ENCODE results near the gene RNF125. TPM values are rescaled to one million over a fixed set of nuclear protein-coding genes. Genes with fewer than 3 reads are reported as not detected.
"Not testable (repeated sequence)": the region's sequence is repeated elsewhere in the genome, so short reads cannot be mapped to it uniquely, and the experiment has no call there.

The RNF125 gene
- total RNA-seq, 1 donor from 2014 or later, result 1.6 TPM

DNA sequence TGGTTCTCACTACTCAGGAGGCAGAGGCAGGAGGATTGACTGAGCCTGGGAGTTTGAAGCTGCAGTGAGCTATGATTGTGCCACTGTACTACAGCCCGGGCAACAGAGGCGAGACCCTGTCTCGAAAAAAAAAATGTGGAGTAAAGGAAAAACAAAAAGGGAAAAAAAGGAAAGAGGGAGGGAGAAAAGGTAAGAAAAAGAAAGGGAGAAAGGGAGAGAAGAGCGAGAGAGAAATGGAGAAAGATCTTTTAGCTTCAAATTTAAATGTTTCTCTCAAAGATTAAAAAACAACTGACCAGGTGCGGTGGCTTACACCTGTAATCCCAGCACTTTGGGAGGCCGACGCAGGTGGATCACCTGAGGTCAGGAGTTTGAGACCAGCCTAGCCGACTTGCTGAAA is 65.2 kb downstream of the RNF125 start:
- no peak for DNase-seq (ENCODE audit: extremely low read depth, low read depth, low spot score)

DNA sequence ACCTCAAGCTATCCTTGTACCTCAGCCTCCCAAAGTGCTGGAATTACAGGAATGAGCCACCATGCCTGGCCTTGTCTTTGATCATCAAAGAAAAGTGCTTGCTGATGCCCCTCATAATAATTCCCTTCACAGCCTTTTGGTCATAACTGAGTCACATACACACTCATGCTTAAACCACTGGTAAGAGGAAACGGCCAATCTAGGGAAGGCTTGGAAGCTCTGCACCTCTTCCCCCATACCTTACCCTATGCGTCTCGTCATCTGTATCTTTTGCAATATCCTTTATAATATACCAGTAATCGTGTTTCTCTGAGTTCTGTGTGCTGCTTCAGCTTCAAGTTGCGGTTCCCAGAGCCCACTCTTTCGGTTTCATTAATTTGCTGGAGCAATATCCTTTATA is 68.3 kb downstream of the RNF125 start:
- no peak for DNase-seq (ENCODE audit: extremely low read depth, low read depth, low spot score)

DNA sequence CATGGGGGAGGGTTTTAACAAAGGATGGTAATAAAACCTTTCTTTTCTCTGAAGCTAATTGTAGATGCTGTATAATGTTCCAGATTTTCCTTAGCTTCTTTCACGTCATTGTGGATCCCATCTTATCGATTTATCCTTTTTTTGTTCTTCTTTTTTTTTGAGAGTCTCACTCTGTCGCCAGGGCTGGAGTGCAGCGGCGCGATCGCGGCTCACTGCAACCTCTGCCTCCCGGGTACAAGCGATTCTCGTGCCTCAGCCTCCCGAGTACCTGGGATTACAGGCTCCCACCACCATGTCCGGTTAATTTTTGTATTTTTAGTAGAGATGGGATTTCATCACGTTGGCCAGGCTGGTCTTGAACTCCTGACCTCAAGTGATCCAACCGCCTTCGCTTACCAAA is 72.2 kb downstream of the RNF125 start:
- DNase-seq (ENCODE audit: extremely low read depth, low read depth, low spot score), result not testable (repeated sequence)

- no peak for DNase-seq (ENCODE audit: extremely low read depth, low read depth, low spot score)
These were observed 72.7 kb downstream of the RNF125 start for GRCh38 chr18:32091325-32091723.

DNA sequence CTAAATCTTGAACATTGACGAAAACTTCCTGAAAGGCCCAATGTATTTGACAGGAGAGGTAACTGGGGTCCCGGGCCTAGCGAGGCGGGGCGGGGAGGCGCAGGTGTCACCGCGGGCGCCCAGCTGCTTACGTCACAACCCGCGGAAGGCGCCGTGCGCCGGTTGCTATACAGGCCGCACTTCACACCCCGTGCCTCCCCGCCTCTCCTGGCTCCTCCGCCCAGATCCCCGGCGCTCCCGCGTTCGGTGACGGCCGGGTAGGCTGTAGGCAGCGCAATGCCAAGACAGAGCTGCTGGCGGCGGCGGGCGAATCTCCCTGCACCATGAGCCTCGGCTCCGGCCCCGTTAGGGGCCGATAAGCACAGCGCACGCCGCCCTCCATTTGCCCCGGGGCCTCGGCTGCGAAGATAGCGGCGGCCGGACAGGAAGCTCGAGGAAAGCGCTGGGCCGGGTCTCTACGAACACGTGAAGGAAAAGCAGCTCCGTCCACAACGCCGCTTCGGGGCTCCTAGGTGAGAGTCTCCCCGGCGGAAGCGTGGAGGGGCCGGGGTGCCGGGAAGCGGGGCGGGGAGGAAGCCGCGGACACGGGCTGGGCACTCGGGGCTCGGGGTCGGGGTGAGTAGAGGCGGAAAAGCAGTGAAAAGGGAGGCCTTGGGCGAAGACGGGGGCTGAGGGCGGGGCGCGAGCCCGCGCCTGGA is 73.2 kb downstream of the RNF125 start, which contains the start of gene RNF138:
Gene RNF138 (plus strand): TSS at position 151 of the 698 bp plus-strand sequence. CDS start 903 bp downstream, outside the sequence.
- no peak for DNase-seq (ENCODE audit: extremely low read depth, low read depth, low spot score)

DNA sequence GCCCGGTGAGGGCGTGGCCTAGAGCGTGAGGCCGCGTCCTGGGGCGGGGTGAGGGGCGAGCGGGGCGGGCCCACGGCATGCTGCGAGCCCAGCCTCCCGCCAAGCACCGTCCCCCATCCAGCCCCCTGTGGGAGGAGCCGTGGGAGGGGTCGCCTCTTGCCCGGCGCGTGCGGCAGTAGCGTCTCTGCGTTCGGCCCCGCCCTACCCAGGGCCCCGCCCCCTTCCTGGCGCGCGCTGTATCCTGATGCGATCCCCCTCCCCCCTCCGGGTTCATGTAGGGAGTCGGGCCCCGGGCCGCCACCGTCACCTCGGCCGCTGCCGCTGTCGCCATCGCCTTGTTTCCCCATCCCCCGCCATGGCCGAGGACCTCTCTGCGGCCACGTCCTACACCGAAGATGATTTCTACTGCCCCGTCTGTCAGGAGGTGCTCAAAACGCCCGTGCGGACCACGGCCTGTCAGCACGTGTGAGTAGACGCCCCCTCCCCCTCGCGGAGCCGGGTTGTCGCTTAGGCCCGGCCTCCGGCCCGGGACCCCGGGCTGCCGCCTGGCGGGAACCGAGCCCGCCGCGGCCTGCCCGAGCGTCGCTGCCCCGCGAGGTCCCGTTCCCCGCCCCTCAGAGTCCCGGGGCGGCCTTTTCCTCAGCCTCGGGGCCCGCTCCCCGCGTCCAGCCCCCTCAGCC is 73.9 kb downstream of the RNF125 start:
- DNase-seq (ENCODE audit: extremely low read depth, low read depth, low spot score), result no peak

DNA sequence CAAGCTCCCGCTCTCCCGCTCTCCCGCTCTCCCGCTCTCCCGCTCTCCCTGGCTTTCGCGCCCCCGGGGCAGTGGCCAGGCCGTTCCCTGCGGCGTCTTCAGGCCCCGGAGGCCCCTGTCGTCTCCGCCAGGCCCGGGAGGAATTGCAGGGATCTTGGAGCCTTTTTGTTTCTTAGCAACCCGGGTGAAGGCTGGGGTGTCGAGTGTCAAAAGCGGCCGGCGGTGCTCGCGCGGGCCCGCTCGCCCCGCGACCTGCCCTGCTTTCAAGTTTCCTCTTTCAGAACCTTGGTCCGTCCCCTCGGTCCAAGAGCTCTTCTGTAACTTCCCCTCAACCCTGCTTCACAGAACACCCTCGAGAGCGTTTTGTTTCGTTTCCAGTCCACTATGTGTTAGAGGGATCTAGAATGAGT is 74.5 kb downstream of the RNF125 start:
- no peak for DNase-seq (ENCODE audit: extremely low read depth, low read depth, low spot score)

DNA sequence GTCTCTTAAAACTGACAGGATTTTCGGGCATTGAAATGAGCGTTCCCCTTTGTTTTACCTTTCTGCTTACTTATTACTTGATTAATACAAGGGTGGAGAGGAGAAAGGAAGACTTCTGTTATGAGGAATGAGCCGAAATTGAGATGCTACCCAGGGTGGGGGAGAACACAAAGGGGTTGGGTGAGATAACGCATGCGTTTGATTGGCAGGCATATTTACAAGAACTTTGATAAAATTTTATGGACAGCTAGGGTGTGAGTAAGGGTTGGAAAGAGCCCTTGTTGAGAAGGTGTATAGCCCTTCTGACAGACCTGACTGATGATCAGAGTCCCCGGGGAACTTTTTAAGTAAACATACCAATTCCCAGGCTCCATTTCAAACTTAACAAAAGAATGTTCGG is 74.9 kb downstream of the RNF125 start:
- DNase-seq (ENCODE audit: extremely low read depth, low read depth, low spot score), result no peak

- no peak for DNase-seq (ENCODE audit: extremely low read depth, low read depth, low spot score)
These were observed 76.7 kb downstream of the RNF125 start for GRCh38 chr18:32095192-32095899.

GRCh38 chr18:32095900-32096229 is 77.2 kb downstream of the RNF125 start:
- DNase-seq (ENCODE audit: extremely low read depth, low read depth, low spot score), result no peak

GRCh38 chr18:32096946-32097345 is 78.3 kb downstream of the RNF125 start:
- DNase-seq (ENCODE audit: extremely low read depth, low read depth, low spot score), result no peak

DNA sequence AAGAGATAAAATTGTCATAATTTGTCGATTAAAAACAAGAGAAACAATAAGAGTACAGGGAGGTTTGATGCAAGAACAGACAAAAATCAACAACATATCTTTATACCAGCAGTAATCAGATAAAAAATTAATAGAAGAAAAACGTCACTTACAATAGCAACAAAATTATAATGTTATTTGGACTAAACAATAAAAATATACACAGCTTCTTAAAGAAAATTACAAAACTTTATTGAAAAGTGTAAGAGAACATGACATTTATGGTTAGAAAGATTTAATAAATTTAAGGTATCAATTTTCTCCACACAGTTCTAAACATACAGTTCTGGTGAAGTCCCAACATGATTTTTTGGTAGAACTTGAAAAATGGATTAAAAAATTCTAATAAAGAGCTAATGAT is 85.9 kb downstream of the RNF125 start:
- no peak for DNase-seq (ENCODE audit: extremely low read depth, low read depth, low spot score)

DNA sequence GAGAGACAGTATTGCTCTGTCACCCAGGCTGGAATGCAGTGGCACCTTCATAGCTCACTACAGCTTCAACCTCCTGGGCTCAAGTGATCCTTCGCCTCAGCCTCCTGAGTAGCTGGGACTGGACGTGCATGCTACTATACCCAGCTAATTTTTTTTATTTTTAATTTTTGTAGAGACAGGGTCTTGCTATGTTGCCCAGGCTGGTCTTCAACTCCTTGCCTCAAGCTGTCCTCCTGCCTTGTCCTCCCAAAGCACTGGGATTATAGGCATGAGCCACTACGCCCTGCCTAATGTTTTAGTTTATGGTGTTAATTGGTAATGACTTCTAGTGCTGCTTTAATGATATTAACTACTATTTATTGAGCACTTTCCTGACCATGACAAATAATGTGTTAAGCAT is 91.4 kb downstream of the RNF125 start:
- DNase-seq (ENCODE audit: extremely low read depth, low read depth, low spot score), result no peak

DNA sequence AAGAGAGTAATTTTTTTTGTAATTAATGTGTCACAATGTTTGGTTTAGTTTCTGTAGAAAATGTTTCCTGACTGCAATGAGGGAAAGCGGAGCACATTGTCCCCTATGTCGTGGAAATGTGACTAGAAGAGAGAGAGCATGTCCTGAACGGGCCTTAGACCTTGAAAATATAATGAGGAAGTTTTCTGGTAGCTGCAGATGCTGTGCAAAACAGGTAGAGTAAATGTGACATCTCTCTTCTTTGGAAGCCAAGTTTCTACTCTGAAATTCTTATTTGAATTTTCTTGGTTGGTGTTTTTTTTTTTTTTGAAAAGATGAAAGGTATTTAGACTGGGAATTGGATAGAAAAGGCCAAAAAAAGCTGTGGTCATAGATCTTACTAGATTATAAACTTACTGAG is 93.1 kb downstream of the RNF125 start:
- DNase-seq (ENCODE audit: extremely low read depth, low read depth, low spot score), result no peak

DNA sequence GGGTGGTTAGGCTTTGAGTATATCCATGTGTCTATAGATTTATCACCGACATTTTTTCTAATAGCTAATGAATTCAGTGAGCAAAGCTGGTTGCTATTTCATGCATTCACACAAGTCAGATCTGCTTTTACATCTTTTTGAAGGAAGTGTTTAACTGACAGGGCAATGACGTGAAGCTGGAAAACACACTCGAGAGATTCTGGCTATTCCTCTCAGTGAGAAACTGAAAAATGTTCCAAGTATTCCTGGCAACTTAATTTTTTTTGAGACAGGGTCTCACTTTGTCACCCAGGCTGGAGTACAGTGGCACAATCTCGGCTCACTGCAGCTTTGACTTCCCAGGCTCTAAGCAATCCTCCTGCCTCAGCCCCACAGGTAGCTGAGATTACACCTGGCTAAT is 94.2 kb downstream of the RNF125 start:
- no peak for DNase-seq (ENCODE audit: extremely low read depth, low read depth, low spot score)

DNA sequence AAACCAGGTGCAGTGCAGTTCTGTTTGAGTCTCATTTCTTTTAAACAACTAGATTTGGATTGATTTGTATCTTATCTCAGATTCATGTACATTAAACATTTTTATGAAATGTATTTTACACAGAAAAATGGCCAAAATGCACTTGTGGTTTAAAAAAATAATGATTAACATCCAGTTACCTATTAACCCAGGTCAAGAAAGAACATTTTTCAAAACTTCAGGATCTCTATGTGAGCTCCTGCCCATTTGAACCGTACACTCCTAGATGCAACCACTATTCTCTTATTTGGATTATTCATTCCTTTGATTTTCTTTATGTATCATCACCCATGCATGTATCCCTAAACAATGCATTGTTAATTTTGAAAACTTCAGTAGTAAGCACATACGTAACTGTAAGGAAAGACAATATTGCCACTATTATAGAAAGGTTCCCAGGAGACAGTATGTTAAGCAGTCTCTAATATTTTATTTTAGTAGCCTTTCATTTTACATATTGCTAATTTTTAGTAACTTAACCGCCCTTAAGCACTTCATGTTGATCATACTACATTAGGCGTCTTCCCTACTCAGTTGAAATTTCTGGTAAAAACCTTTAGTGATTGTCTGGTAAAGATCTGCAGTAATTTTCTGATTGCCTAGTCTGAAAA is 95.8 kb downstream of the RNF125 start:
- no peak for DNase-seq (ENCODE audit: extremely low read depth, low read depth, low spot score)

GRCh38 chr18:32122039-32122438 is 103.4 kb downstream of the RNF125 start:
- DNase-seq (ENCODE audit: extremely low read depth, low read depth, low spot score), result no peak

All from glomerular endothelial cell (primary cell).